ENCODE data around the gene KSR2.

Gene KSR2

GRCh38 chr12:117589021-117589420 lies 379.8 kb downstream of the KSR2 start:
- Histone ChIP-seq H3K4me3 (ENCODE audit: low read length) (no peak overlapping the region), H3F3A (ENCODE audit: control insufficient read depth, insufficient read depth) (no peaks in the 10 kb centered on the region), H3K27ac (ENCODE audit: low read depth, low read length) (no peak overlapping the region), H3K36me3 (ENCODE audit: control insufficient read depth, low read length) (no peaks in the 10 kb centered on the region), H3K27me3 (ENCODE audit: control insufficient read depth, low read length) (no peaks in the 10 kb centered on the region), H3K4me1 (ENCODE audit: control insufficient read depth, low read length) (no peaks in the 10 kb centered on the region), H3K79me2 (ENCODE audit: control insufficient read depth, low read length) (no peaks in the 10 kb centered on the region), H3K9me3 (ENCODE audit: control insufficient read depth, insufficient read depth, low read length) (no peaks in the 10 kb centered on the region), H3K9me2 (replicated peaks; ENCODE audit: control insufficient read depth, low read length) (no peaks in the 10 kb centered on the region), H3K4me2 (ENCODE audit: low read length) (no peak overlapping the region), H4K20me1 (ENCODE audit: control insufficient read depth, insufficient read depth, low read depth, low read length) (no peaks in the 10 kb centered on the region)
- TF ChIP-seq CTCF (IDR thresholded peaks at IDR 0.05; ENCODE audit: low read depth, low read length, poor library complexity, severe bottlenecking) (no peak), EZH2phosphoT487 (IDR thresholded peaks at IDR 0.05; ENCODE audit: borderline replicate concordance, low read length) (no peak)

- no peak for TF ChIP-seq EZH2phosphoT487 (IDR thresholded peaks at IDR 0.05; ENCODE audit: borderline replicate concordance, low read length)
- TF ChIP-seq CTCF (IDR thresholded peaks at IDR 0.05; ENCODE audit: low read depth, low read length, poor library complexity, severe bottlenecking), result peak; percentile 96
- Histone ChIP-seq H3K4me3 (ENCODE audit: low read length) (no peak overlapping the region), H3K27ac (ENCODE audit: low read depth, low read length) (no peak overlapping the region), H3K4me2 (ENCODE audit: low read length) (no peak overlapping the region), H3F3A (ENCODE audit: control insufficient read depth, insufficient read depth) (no peaks in the 10 kb centered on the region), H3K4me1 (ENCODE audit: control insufficient read depth, low read length) (no peaks in the 10 kb centered on the region), H3K9me2 (replicated peaks; ENCODE audit: control insufficient read depth, low read length) (no peaks in the 10 kb centered on the region), H3K9me3 (ENCODE audit: control insufficient read depth, insufficient read depth, low read length) (no peaks in the 10 kb centered on the region), H3K36me3 (ENCODE audit: control insufficient read depth, low read length) (no peaks in the 10 kb centered on the region), H3K27me3 (ENCODE audit: control insufficient read depth, low read length) (no peaks in the 10 kb centered on the region), H3K79me2 (ENCODE audit: control insufficient read depth, low read length) (no peaks in the 10 kb centered on the region), H4K20me1 (ENCODE audit: control insufficient read depth, insufficient read depth, low read depth, low read length) (no peaks in the 10 kb centered on the region)
Observed at GRCh38 chr12:117587631-117588287, 381.0 kb downstream of the KSR2 start.

GRCh38 chr12:117583677-117584225 lies 385.0 kb downstream of the KSR2 start:
- no peak overlapping the region for H3K27ac ChIP-seq (ENCODE audit: low read depth, low read length)
- no peak overlapping the region for H3K4me2 ChIP-seq (ENCODE audit: low read length)
- H3K27me3 ChIP-seq (ENCODE audit: control insufficient read depth, low read length), result no peaks in the 10 kb centered on the region
- no peaks in the 10 kb centered on the region for H4K20me1 ChIP-seq (ENCODE audit: control insufficient read depth, insufficient read depth, low read depth, low read length)
- no peaks in the 10 kb centered on the region for H3K36me3 ChIP-seq (ENCODE audit: control insufficient read depth, low read length)
- H3K9me3 ChIP-seq (ENCODE audit: control insufficient read depth, insufficient read depth, low read length), result no peaks in the 10 kb centered on the region
- no peaks in the 10 kb centered on the region for H3K9me2 ChIP-seq (replicated peaks; ENCODE audit: control insufficient read depth, low read length)
- no peak overlapping the region for H3K4me3 ChIP-seq (ENCODE audit: low read length)
- H3K79me2 ChIP-seq (ENCODE audit: control insufficient read depth, low read length), result no peaks in the 10 kb centered on the region
- H3F3A ChIP-seq (ENCODE audit: control insufficient read depth, insufficient read depth), result no peaks in the 10 kb centered on the region
- TF ChIP-seq CTCF (IDR thresholded peaks at IDR 0.05; ENCODE audit: low read depth, low read length, poor library complexity, severe bottlenecking) (no peak), EZH2phosphoT487 (IDR thresholded peaks at IDR 0.05; ENCODE audit: borderline replicate concordance, low read length) (no peak)
- H3K4me1 ChIP-seq (ENCODE audit: control insufficient read depth, low read length), result no peaks in the 10 kb centered on the region
